Colonic mucosa (tissue), 4 donors: Measurements from ENCODE around the gene LRP1B. TPM values are rescaled to one million over a fixed set of nuclear protein-coding genes. Genes with fewer than 3 reads are reported as not detected.

Experiments used
- DNase-seq: peaks from one replicate; pipeline ENCODE4 v3.0.0-alpha.2; 2020
- H3K27ac ChIP-seq: fragments of 200-600 bp; one replicate; pipeline ENCODE4 v1.8.0; 2021
- H3K27me3 ChIP-seq: fragments of 200-600 bp; one replicate; pipeline ENCODE4 v1.8.0; 2021
- H3K36me3 ChIP-seq: fragments of 200-600 bp; one replicate; pipeline ENCODE4 v1.8.0; 2021
- H3K4me1 ChIP-seq: fragments of 200-600 bp; one replicate; pipeline ENCODE4 v1.8.0; 2021; ENCODE audit warnings: mild to moderate bottlenecking
- H3K4me3 ChIP-seq: fragments of 200-600 bp; one replicate; pipeline ENCODE4 v1.8.0; 2021
- H3K9ac ChIP-seq, 2 donors: one replicate each; pipeline ENCODE4 v1.7.0; 2013; ENCODE audit warnings: control low read depth in 2 of 2, low read depth in 2 of 2, low read length in 2 of 2
- H3K9me3 ChIP-seq: fragments of 200-600 bp; one replicate; pipeline ENCODE4 v1.8.0; 2021
- intact Hi-C: fragments of 100-400 bp; cut with DNase I; formaldehyde crosslinking; loops from one replicate; pipeline ENCODE4 v1.14.1; 2022
- microRNA-seq: library from miRNA; unstranded; fragments of <30 nt; microRNA quantifications from one replicate; pipeline ENCODE4, GENCODE V29; 2019
- total RNA-seq, 2 donors: library from RNA; stranded (reverse); fragmentation: NEBNext Ultra II Directional in 1 of 2; extraction: Animal tissue kit (Norgen Biotek cat#: 25700) in 1 of 2; gene quantifications; one replicate each; pipeline ENCODE4 v1.2.1, GENCODE V29; 2021
- TF ChIP-seq, protein P1 (sequence below): fragments of 200-600 bp; IDR thresholded peaks from one replicate; pipeline ENCODE4 v1.8.0; 2022; ENCODE audit warnings: antibody characterized with exemption, mild to moderate bottlenecking
- donor health status: healthy.
- donor health status: DM: no; HTN: no; CAD: no.
- donor health status: DM: no; HTN: no; CAD: no.

LRP1B gene
- total RNA-seq, 2 donors from 2014 or later = 0.10 to 0.19 TPM

DNA sequence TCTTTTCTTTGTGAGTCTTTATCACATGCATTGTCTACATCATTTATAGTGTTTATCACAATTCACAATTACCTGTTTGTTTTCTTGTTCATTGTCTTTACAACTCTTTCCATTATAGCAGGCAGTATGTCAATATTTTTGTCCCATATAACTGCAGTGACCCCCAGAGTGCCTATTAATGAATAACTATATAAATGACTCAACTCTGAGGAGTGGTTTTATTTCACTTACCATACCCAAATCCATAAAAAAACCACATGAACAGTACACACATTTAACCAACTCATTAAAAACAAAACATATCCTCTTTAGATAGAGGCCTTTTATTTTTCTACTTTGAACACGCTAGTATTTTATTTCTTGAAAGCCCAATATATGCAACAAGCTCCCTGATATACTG is 1931.5 kb downstream of the LRP1B start:
- Histone ChIP-seq H3K27ac (no peak overlapping the region), H3K27me3 (no peaks in the 10 kb centered on the region), H3K9ac (no peak overlapping the region), H3K9me3 (no peaks in the 10 kb centered on the region), H3K4me3 (no peak overlapping the region), H3K36me3 (no peaks in the 10 kb centered on the region), H3K4me1 (no peaks in the 10 kb centered on the region)
- intact Hi-C loops = no loop called here
- TF ChIP-seq, protein P1, sequence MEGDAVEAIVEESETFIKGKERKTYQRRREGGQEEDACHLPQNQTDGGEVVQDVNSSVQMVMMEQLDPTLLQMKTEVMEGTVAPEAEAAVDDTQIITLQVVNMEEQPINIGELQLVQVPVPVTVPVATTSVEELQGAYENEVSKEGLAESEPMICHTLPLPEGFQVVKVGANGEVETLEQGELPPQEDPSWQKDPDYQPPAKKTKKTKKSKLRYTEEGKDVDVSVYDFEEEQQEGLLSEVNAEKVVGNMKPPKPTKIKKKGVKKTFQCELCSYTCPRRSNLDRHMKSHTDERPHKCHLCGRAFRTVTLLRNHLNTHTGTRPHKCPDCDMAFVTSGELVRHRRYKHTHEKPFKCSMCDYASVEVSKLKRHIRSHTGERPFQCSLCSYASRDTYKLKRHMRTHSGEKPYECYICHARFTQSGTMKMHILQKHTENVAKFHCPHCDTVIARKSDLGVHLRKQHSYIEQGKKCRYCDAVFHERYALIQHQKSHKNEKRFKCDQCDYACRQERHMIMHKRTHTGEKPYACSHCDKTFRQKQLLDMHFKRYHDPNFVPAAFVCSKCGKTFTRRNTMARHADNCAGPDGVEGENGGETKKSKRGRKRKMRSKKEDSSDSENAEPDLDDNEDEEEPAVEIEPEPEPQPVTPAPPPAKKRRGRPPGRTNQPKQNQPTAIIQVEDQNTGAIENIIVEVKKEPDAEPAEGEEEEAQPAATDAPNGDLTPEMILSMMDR = no peak
- no peak for DNase-seq

DNA sequence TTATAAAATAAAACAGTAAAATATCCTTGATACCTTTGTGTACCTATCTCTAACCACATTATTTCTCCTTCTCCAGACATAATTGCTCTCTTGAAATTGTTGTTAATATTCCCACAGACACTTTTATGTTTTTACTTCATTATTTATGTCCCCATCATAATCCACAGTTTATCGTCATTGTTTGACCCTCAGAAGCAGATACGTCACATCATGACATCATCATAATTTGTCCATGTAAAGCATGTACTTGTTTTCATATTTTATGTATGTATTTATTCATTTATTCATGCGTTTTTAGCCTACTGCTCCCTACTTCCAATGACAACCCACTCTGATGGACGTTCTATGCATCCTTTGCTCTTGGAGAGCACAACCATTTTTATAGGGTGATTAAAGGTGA is 1943.7 kb downstream of the LRP1B start:
- no peaks in the 10 kb centered on the region for H3K27me3 ChIP-seq
- H3K27ac ChIP-seq = no peak overlapping the region
- intact Hi-C loops = no loop called here
- no peaks in the 10 kb centered on the region for H3K4me1 ChIP-seq
- no peak overlapping the region for H3K4me3 ChIP-seq
- H3K9me3 ChIP-seq = no peaks in the 10 kb centered on the region
- DNase-seq = no peak
- no peaks in the 10 kb centered on the region for H3K36me3 ChIP-seq
- no peak overlapping the region for H3K9ac ChIP-seq
- TF ChIP-seq, protein P1 = no peak

- intact Hi-C loops = no loop called here
- TF ChIP-seq, protein P1 = no peak
Measured at GRCh38 chr2:140186313-140186712, 1944.5 kb downstream of the LRP1B start.

DNA sequence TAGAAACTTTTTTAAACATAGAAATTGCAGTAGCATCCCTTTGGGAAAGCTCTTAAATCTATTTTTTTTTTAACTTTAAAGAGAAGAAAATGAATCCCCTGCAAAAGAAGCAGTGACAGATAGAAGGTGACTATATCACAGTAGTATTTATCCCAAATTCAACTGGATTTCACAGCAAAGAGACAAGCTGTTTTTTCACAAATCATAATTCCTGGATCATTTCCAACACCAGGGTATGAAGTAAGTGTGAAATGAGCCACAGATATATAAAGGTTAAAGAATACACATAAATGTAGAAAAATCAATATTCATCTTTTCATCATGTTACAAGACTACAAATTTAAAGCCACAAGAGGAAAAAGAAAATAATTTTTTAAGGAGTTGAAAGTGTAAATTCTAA is 1945.7 kb downstream of the LRP1B start:
- DNase-seq = no peak
- no peaks in the 10 kb centered on the region for H3K4me1 ChIP-seq

More at GRCh38 chr2:140186313-140186712, 1944.5 kb downstream of the LRP1B start:
- no peaks in the 10 kb centered on the region for H3K9me3 ChIP-seq
- H3K4me3 ChIP-seq = no peak overlapping the region
- no peak overlapping the region for H3K9ac ChIP-seq
- H3K27me3 ChIP-seq = no peaks in the 10 kb centered on the region
- H3K27ac ChIP-seq = no peak overlapping the region
- no peak for DNase-seq
- no peaks in the 10 kb centered on the region for H3K4me1 ChIP-seq
- no peaks in the 10 kb centered on the region for H3K36me3 ChIP-seq

DNA sequence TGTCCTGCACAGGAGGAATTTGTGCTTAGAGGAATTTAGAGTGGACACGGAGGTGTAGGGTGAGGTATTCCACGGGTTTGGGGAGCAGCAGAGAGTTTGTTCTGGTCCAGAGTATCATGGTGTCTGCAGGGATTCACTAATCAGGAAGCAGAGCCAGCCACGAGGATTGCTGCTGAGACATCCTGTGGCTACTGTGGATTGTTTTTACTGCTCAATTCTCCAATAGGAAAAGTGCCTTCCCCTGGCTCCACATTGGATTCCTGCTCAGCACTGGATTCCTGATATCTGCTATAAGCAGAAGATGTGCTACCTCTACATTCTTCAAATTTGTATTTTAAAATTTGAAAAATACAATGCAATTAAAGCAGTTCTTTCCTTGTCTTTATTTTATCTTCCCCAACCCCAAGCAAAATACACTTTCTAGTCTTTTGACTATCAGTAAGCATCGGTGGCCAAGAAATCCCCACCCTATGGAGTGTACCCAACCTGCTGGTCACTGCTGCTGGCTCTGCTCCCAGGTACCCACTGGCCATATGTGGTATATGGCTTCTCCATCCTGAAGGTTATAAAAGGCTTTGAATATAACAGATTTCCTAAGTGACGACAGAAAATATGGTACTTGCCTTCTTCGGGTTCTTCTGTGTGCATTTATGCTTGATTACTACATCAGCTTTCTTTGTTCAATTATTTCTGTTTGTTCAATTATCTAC is 1947.6 kb downstream of the LRP1B start:
- Histone ChIP-seq H3K9me3 (no peaks in the 10 kb centered on the region), H3K4me1 (no peaks in the 10 kb centered on the region), H3K9ac (no peak overlapping the region), H3K27ac (no peak overlapping the region), H3K27me3 (no peaks in the 10 kb centered on the region), H3K4me3 (no peak overlapping the region), H3K36me3 (no peaks in the 10 kb centered on the region)
- DNase-seq = no peak
- TF ChIP-seq, protein P1 = no peak
- intact Hi-C loops = no loop called here

More for the DNA sequence above, 1945.7 kb downstream of the LRP1B start:
- intact Hi-C loops = no loop called here
- H3K9ac ChIP-seq = no peak overlapping the region
- no peak overlapping the region for H3K27ac ChIP-seq
- H3K36me3 ChIP-seq = no peaks in the 10 kb centered on the region
- TF ChIP-seq, protein P1 = no peak
- no peaks in the 10 kb centered on the region for H3K27me3 ChIP-seq
- no peak overlapping the region for H3K4me3 ChIP-seq
- no peaks in the 10 kb centered on the region for H3K9me3 ChIP-seq

Small RNA genes within 50 kb of the gene (microRNA-seq; reads per million reads assigned to microRNA genes)
- not detected for gene MIR7157
